Activated T-helper 2 cell treated with anti-CD3 and anti-CD28 coated beads, Interferon-gamma antibody, Interleukin-2, Interleukin-4, amounts not matched to agents 10 μg/mL and 5 μg/mL and 100 μg/mL, durations not matched to agents 14 hours and 24 hours and 36 hours (primary cell): Measurements from ENCODE around the gene LPAR3. TPM values are rescaled to one million over a fixed set of nuclear protein-coding genes. Genes with fewer than 3 reads are reported as not detected.

Experiments used
- DNase-seq: peaks from one replicate; pipeline ENCODE4 v3.0.0; 2021; ENCODE audit warnings: low spot score
- H3K27ac Mint-ChIP-seq: one replicate; pipeline ENCODE4 v1.8.0; 2021; ENCODE audit warnings: mixed read lengths
- H3K27me3 Mint-ChIP-seq: one replicate; pipeline ENCODE4 v1.8.0; 2021; ENCODE audit warnings: low read depth, mixed read lengths
- H3K36me3 Mint-ChIP-seq: one replicate; pipeline ENCODE4 v1.8.0; 2021; ENCODE audit warnings: low read depth, mixed read lengths
- H3K4me1 Mint-ChIP-seq: one replicate; pipeline ENCODE4 v1.8.0; 2021; ENCODE audit warnings: low read depth, mixed read lengths
- H3K4me3 Mint-ChIP-seq: one replicate; pipeline ENCODE4 v1.8.0; 2021; ENCODE audit warnings: low read depth, mild to moderate bottlenecking, moderate library complexity, mixed read lengths
- H3K9me3 Mint-ChIP-seq: one replicate; pipeline ENCODE4 v1.8.0; 2021; ENCODE audit warnings: mixed read lengths
- intact Hi-C: fragments of 100-400 bp; cut with micrococcal nuclease; formaldehyde crosslinking; loops from one replicate; pipeline ENCODE4 v1.15.1; 2023
- total RNA-seq: library from RNA; stranded (reverse); gene quantifications from 2 replicates; pipeline ENCODE4 v1.2.3, GENCODE V29; 2022

LPAR3 gene
- total RNA-seq, 1 donor from 2014 or later, result not detected

DNA sequence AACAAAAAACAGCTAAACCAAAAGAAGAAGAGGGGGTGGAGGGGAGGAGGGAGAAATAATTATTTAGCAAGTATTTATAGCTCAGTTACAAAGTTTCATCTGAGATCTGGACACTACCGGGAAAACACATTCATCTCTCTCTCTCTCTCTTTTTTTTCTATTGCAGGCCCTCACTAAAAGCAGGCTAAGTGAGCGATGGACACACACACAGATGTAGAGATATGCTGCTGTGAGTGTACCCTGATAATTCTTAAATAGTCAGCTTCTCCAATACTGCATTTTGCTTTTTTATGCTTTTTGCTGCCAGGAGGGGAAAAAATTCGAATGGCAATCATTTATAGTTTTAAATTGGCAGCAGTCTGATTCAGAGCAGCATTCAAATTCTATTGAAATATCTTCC, 65.0 kb downstream of the LPAR3 start:
- Mint-ChIP-seq H3K4me3 (no peak overlapping the region), H3K4me1 (no peaks in the 10 kb centered on the region), H3K9me3 (no peaks in the 10 kb centered on the region), H3K27ac (no peak overlapping the region), H3K27me3 (peaks cover 29% of the 10 kb centered on the region), H3K36me3 (no peaks in the 10 kb centered on the region)
- intact Hi-C loops, result no loop called here
- no peak for DNase-seq

DNA sequence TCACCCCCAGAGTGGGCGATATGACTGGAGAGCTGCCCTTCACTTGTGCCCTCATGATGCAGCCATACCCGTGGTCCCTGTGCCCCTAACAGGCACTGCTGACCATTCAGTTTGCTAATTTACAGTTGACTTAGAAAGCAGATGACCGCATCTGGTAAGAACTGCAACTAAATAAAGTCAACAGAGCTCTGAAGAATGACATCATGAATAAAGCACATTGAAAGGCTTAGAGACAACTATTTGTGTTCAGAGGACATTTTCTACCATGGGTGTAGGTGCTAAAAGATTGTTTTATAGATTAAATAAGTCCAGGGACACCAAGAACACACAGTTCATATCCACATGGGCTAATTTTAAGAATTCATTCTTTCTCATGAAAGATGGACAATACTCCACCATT, 65.5 kb downstream of the LPAR3 start:
- no peak for DNase-seq
- no peak overlapping the region for H3K27ac Mint-ChIP-seq
- H3K4me3 Mint-ChIP-seq, result no peak overlapping the region
- H3K27me3 Mint-ChIP-seq, result peaks cover 31% of the 10 kb centered on the region
- no peaks in the 10 kb centered on the region for H3K9me3 Mint-ChIP-seq
- H3K36me3 Mint-ChIP-seq, result no peaks in the 10 kb centered on the region
- intact Hi-C loops, result no loop called here
- no peaks in the 10 kb centered on the region for H3K4me1 Mint-ChIP-seq

DNA sequence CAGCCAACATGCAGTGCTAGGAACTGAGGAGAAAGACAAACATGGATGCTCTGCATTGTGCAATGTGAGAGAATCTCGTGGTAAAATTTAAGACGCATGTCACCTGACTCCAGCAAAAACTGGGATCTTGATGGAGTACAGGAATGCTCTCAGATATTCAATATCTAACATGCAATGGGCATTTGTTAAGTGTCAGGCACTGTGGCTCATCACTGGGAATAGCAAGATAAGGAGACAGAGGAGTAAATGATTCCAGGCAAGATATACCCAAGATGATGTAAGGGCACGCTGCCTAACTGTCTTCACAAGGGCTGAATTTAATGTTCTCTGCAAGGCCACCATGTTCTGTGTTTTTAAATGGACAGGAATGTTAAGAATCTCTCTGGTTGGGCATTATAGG, 67.8 kb downstream of the LPAR3 start:
- Mint-ChIP-seq H3K9me3 (no peaks in the 10 kb centered on the region), H3K36me3 (no peaks in the 10 kb centered on the region), H3K4me1 (no peaks in the 10 kb centered on the region), H3K4me3 (no peak overlapping the region), H3K27me3 (peaks cover 26% of the 10 kb centered on the region), H3K27ac (no peak overlapping the region)
- intact Hi-C loops, result no loop called here
- no peak for DNase-seq

DNA sequence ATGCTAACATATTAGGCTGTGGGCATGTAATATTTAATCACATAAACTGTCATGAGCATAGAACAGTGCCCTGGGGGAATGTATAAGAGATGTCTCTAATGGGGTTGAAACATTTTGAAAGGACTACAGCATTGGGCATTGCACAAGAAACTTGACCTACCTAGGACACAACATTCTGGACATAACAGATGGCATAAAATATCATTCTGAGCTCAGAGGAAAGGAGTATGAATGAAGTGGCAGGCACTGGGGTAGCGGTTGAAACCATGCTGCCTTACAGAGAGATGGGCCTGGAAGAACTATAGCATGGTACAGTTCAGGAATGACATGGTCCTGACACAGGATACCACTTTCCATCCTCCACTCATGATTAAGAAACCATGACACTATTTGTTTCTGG, 69.0 kb downstream of the LPAR3 start:
- DNase-seq, result no peak
- H3K36me3 Mint-ChIP-seq, result no peaks in the 10 kb centered on the region
- no peak overlapping the region for H3K27ac Mint-ChIP-seq
- H3K27me3 Mint-ChIP-seq, result peaks cover 27% of the 10 kb centered on the region
- H3K9me3 Mint-ChIP-seq, result no peaks in the 10 kb centered on the region
- H3K4me3 Mint-ChIP-seq, result no peak overlapping the region
- intact Hi-C loops, result no loop called here
- H3K4me1 Mint-ChIP-seq, result no peaks in the 10 kb centered on the region

DNA sequence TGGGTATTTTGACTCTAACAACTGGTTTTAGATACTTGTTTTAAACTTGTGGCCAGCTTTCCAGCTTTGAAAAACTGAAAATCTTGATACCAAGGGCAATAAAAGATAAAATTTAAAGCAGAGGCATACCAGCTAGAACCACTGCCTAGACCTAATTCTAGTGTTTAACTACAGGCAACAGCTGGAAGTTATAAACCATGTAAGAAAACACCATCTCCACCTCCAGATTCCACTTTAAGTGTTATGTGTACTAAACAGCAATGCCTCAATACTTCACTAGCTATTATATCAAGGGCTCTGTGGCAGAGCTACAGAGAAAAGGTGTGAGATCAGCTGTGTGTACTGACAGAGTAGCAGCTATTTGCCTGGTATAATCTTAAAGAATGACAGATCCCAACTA, 69.5 kb downstream of the LPAR3 start:
- DNase-seq, result no peak
- Mint-ChIP-seq H3K4me3 (no peak overlapping the region), H3K27ac (no peak overlapping the region), H3K36me3 (no peaks in the 10 kb centered on the region), H3K27me3 (peaks cover 27% of the 10 kb centered on the region), H3K9me3 (no peaks in the 10 kb centered on the region), H3K4me1 (peaks cover 2% of the 10 kb centered on the region)
- intact Hi-C loops, result no loop called here

DNA sequence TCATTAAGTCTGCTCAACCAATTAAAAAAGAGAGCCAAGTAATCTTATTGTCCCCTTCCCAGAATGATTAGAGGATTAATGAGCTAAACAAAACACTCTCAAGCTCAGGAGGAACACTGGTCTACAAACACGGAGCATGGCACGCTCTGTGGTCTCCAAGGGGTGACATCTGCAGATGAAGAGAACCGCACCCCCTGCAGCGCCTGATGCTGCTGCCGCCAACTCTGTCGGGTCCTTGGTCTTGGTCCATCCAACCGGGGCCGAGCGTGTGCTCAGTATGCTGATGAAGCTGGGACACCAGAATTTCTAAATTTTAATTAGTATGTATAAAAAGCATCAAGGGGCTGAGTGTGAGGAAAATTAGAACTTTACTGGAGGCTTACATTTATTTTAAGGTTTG, 82.7 kb downstream of the LPAR3 start:
- no peak for DNase-seq
- no peaks in the 10 kb centered on the region for H3K9me3 Mint-ChIP-seq
- H3K36me3 Mint-ChIP-seq, result no peaks in the 10 kb centered on the region
- intact Hi-C loops, result no loop called here
- peaks cover 35% of the 10 kb centered on the region for H3K27me3 Mint-ChIP-seq
- H3K4me3 Mint-ChIP-seq, result no peak overlapping the region
- no peak overlapping the region for H3K27ac Mint-ChIP-seq
- H3K4me1 Mint-ChIP-seq, result no peaks in the 10 kb centered on the region

DNA sequence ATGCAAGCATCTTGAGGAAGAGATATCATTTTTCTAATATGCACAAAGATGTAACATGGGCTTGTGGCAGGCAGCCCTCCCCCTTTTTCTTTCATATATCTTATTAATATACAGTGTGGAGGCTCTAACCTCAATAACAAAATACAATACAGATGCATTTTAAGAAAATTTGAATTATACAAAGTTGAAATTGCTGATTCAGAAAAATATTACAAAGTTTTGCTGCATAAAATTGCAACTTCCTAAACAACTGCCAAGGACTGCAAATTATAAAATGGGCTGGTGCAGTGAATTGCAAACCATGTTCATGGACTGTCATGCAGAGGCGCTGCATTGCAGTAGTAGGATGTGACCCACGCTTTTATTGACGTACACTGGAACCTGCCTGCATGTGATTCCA, 84.0 kb downstream of the LPAR3 start:
- Mint-ChIP-seq H3K9me3 (no peaks in the 10 kb centered on the region), H3K36me3 (no peaks in the 10 kb centered on the region), H3K27ac (no peak overlapping the region), H3K4me1 (no peaks in the 10 kb centered on the region), H3K4me3 (no peak overlapping the region), H3K27me3 (peaks cover 34% of the 10 kb centered on the region)
- intact Hi-C loops, result no loop called here
- no peak for DNase-seq

DNA sequence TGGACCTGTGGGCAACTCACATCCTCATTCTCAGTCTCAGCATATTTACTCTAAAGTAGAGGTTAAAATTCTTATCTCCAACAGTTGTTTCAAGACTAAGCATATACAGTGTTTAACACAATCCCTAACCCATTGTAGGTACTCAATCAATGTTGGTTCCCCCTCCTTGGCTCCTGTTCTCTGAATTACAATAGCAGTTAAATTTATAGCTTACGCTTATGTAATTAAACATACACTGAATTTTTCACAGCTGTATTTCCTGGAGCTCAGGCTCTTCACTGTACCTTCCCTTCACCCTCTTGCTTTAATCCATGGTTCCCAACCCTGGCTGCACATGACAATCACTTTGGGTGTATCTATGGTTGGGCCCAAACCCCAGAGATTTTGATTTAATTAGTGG, 89.4 kb downstream of the LPAR3 start:
- no peak overlapping the region for H3K4me3 Mint-ChIP-seq
- H3K27me3 Mint-ChIP-seq, result peaks cover 30% of the 10 kb centered on the region
- H3K36me3 Mint-ChIP-seq, result no peaks in the 10 kb centered on the region
- H3K27ac Mint-ChIP-seq, result no peak overlapping the region
- no peaks in the 10 kb centered on the region for H3K4me1 Mint-ChIP-seq
- H3K9me3 Mint-ChIP-seq, result no peaks in the 10 kb centered on the region
- intact Hi-C loops, result no loop called here
- DNase-seq, result no peak

DNA sequence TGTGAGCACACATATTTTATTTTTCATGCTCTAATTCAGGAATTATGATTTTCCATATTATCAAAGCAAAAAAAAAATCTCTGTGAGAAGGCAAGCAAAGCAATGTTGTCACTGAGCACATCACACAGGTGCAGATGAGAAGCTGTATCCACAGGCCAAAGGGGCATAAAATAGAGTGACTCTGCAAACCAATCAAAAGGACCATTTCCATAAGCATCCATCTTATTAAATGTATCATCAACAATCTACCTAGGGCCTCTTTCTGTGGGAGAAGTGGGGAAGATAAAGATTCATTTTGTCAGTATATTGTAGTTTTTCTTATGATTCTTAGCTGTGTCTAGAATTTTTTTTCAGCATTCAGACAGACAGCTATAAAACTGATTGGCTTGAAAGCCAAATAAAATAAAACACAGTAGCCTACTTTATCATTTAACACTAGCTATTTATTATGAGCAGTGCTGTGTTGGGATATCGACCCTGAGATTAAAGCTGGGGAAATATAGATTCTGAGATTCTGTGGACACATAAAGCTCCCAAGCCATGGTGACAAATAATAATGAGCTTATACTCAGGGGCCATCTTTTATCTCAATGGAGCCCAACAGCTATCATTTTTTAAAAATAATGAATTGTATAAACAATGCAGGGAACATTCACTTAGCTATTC, 90.3 kb downstream of the LPAR3 start:
- Mint-ChIP-seq H3K36me3 (no peaks in the 10 kb centered on the region), H3K4me3 (no peak overlapping the region), H3K9me3 (no peaks in the 10 kb centered on the region), H3K27ac (no peak overlapping the region), H3K4me1 (no peaks in the 10 kb centered on the region), H3K27me3 (peaks cover 27% of the 10 kb centered on the region)
- no peak for DNase-seq
- intact Hi-C loops, result no loop called here

DNA sequence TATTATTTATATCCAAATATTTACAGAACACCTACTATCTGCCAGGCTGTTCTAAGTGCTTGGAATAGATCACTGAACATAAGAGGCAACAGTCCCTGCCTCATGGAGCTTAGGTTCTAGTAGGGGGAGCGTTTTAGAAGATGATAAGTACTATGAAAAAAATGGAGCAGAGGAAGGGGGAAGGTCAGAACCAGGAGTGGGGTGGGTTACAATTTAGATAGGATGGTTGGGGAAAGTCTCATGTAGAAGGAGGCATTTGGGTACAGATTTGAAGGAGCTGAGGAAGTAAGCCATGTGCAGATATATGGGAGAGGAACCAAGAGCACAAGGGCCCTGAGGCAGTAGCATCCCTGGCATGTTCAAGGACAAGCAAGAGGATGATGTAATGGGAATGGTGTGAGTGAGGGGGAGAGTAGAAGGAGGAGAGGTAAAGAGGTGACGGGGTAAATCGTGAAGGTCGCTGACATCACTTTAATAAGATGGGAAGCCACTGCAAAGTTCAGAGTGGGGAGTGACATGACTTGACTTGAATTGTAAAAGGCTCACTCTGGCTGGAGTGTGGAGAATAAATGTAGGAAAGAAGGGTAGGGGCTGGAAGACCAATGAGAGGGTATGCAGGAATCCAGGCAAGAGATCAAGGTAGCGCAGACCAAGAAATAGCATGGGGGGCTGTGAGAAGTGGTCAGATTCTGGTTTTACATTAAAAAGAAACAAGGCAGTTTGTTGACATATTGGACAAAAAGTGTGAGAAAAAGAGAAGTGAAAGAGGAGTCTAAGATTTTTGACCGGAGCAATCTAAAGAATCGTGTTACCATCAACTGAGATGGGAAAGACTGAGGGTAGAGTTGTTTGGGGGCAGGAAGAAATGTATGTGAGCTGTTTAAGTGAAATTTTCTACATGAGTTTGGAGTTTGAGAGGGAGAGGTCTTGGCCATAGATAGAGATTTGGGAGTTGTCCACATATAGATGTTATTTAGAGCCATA, 92.6 kb downstream of the LPAR3 start:
- no peak for DNase-seq
- H3K4me1 Mint-ChIP-seq, result no peaks in the 10 kb centered on the region
- intact Hi-C loops, result no loop called here
- H3K4me3 Mint-ChIP-seq, result no peak overlapping the region
- H3K27ac Mint-ChIP-seq, result no peak overlapping the region
- H3K27me3 Mint-ChIP-seq, result peaks cover 17% of the 10 kb centered on the region
- H3K9me3 Mint-ChIP-seq, result no peaks in the 10 kb centered on the region
- no peaks in the 10 kb centered on the region for H3K36me3 Mint-ChIP-seq

DNA sequence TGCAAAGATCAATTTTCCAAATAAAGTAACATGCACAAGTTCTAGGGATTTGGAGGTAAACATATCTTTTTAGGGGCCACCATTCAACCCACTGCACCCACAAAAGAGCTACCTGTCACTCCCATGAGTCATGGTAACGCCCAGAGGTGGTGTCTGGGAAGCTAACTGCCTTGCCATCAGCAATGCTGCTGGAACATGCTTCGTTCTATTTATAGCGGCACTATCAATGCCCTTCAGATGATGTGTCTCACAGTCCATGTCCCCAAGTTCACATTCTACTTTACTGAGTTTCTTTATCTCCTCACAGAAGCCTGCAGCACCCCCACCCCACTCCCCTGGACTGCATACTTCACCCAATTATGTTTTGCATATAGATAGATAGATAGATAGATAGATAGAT, 95.4 kb downstream of the LPAR3 start:
- Mint-ChIP-seq H3K27me3 (peaks cover 21% of the 10 kb centered on the region), H3K4me1 (no peaks in the 10 kb centered on the region), H3K9me3 (no peaks in the 10 kb centered on the region), H3K4me3 (no peak overlapping the region), H3K27ac (no peak overlapping the region), H3K36me3 (no peaks in the 10 kb centered on the region)
- intact Hi-C loops, result no loop called here
- DNase-seq, result no peak

DNA sequence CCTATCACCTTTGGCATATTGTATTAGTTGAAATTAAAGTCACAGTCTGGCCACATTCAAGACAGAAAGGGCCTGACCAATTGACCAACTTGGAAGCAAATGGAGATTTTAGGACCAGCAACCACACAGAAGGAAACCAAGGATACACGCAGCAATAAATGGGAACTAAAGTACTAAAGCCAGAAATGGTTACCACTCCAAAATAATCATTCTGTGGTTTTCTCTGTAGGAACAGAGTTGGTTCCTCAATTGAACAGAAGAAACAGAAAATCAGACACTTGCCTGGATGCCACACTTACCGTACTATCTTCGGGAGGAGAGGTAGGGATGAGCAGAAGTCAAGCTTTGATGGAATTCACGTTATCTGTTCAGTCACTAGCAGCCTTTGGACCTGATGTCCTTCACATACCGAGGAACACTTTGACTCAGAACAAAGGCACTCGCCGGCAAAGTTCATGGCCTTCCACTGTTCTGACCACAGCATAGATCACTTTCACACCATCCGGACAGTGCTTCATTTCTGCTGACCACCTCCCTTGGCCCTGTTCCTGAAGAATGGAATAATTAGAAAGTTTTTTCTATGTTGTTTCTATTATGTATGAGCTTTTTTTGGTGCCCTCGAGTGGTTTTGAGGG, 96.9 kb downstream of the LPAR3 start:
- Mint-ChIP-seq H3K36me3 (no peaks in the 10 kb centered on the region), H3K27ac (no peak overlapping the region), H3K4me1 (no peaks in the 10 kb centered on the region), H3K27me3 (peaks cover 25% of the 10 kb centered on the region), H3K9me3 (no peaks in the 10 kb centered on the region), H3K4me3 (no peak overlapping the region)
- DNase-seq, result no peak
- intact Hi-C loops, result no loop called here

DNA sequence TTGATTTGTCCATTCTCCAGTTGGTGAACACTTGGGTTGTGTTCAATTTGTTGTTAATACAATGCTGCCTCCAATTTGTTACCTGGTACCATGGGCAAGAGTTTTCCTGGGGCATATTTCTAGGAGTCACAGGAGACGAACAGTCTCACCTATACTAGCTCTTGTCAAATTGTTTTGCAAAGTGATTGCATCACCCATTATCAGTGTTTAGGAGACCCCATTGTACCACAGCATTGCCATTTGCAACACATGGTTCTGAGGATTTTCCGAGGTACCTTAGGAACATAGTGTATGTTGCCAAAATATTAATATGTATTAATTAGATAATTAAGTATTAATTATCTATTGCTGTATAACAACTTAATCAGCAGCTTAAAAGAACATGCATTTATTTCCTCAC, 97.8 kb downstream of the LPAR3 start:
- H3K27ac Mint-ChIP-seq, result no peak overlapping the region

More for the DNA sequence above, 97.8 kb downstream of the LPAR3 start:
- intact Hi-C loops, result no loop called here
- Mint-ChIP-seq H3K27me3 (peaks cover 19% of the 10 kb centered on the region), H3K4me3 (no peak overlapping the region), H3K36me3 (no peaks in the 10 kb centered on the region), H3K9me3 (no peaks in the 10 kb centered on the region), H3K4me1 (no peaks in the 10 kb centered on the region)
- DNase-seq, result no peak
